PC-3 (cell line): Measurements from ENCODE around the gene SPATS2. TPM values are rescaled to one million over a fixed set of nuclear protein-coding genes. Genes with fewer than 3 reads are reported as not detected.

Experiments used
- ATAC-seq: fragments of 200-7000 bp; cut with Tn5 transposase; 2 replicates; pipeline ENCODE4 v1.9.1; 2020; ENCODE audit warnings: mild to moderate bottlenecking, moderate library complexity
- BruUV-seq: library from RNA; stranded (reverse); fragments of 400-500 nt; replicated peaks from 2 replicates; lab custom pipeline; 2021; lab: Mats Ljungman, UMichigan
- CTCF ChIA-PET: fragments of 300-600 bp; sonication (Branson Sonifier 250); formaldehyde crosslinking; loops from one replicate; lab custom pipeline; 2022; ENCODE audit warnings: antibody characterized with exemption; lab: Charles Lee
- POLR2A ChIA-PET: fragments of 300-600 bp; sonication (Branson Sonifier 250); formaldehyde crosslinking; loops from one replicate; lab custom pipeline; 2022; ENCODE audit warnings: antibody characterized with exemption; ENCODE audit not compliant: unreplicated experiment; lab: Charles Lee
- DNase-seq: peaks from one replicate; pipeline ENCODE4 v3.0.0-alpha.2; 2015
- H2AFZ ChIP-seq: fragments of 300-600 bp; sonication (generic); 2 replicates; pipeline ENCODE4 v1.6.0; 2016; ENCODE audit warnings: antibody characterized with exemption, low read length
- H3F3A ChIP-seq: fragments of 300-600 bp; sonication (generic); one replicate; pipeline ENCODE4 v1.6.0; 2017; ENCODE audit warnings: antibody characterized with exemption, low read length, control low read depth, mild to moderate bottlenecking; ENCODE audit not compliant: unreplicated experiment
- H3K27ac ChIP-seq: fragments of 300-600 bp; sonication (generic); 2 replicates; pipeline ENCODE4 v1.5.1; 2016; ENCODE audit warnings: mild to moderate bottlenecking, low read length
- H3K27me3 ChIP-seq: fragments of 300-600 bp; sonication (generic); 2 replicates; pipeline ENCODE4 v1.6.1; 2016; ENCODE audit warnings: low read length, mixed read lengths
- H3K36me3 ChIP-seq: fragments of 300-600 bp; sonication (generic); 2 replicates; pipeline ENCODE4 v1.6.1; 2016; ENCODE audit warnings: low read depth, mixed run types, low read length, mixed read lengths
- H3K4me1 ChIP-seq: fragments of 300-600 bp; sonication (generic); 2 replicates; pipeline ENCODE4 v1.5.1; 2016; ENCODE audit warnings: low read length; ENCODE audit not compliant: insufficient read depth
- H3K4me2 ChIP-seq: fragments of 300-600 bp; sonication (generic); 2 replicates; pipeline ENCODE4 v1.6.0; 2016; ENCODE audit warnings: low read length
- H3K4me3 ChIP-seq: fragments of 300-600 bp; sonication (generic); 2 replicates; pipeline ENCODE4 v1.5.1; 2016; ENCODE audit warnings: mild to moderate bottlenecking, low read length, mixed read lengths
- H3K79me2 ChIP-seq: fragments of 300-600 bp; sonication (generic); 2 replicates; pipeline ENCODE4 v1.6.1; 2017; ENCODE audit warnings: low read length, mixed read lengths
- H3K9ac ChIP-seq: fragments of 300-600 bp; sonication (generic); 2 replicates; pipeline ENCODE4 v1.6.0; 2016; ENCODE audit warnings: mild to moderate bottlenecking, low read length
- H3K9me2 ChIP-seq: fragments of 300-600 bp; sonication (generic); replicated peaks from 2 replicates; pipeline ENCODE4 v1.6.1; 2016; ENCODE audit warnings: mixed run types, low read length, mixed read lengths
- H3K9me3 ChIP-seq: fragments of 300-600 bp; sonication (generic); 2 replicates; pipeline ENCODE4 v1.6.1; 2016; ENCODE audit warnings: low read length, mixed read lengths
- H4K20me1 ChIP-seq: fragments of 300-600 bp; sonication (generic); 2 replicates; pipeline ENCODE4 v1.6.1; 2016; ENCODE audit warnings: low read length, mixed read lengths
- EZH2 ChIP-seq: fragments of 300-600 bp; sonication (generic); IDR thresholded peaks from one replicate; pipeline ENCODE4 v1.6.1; 2017; ENCODE audit warnings: antibody characterized with exemption, mild to moderate bottlenecking, low read length; ENCODE audit not compliant: unreplicated experiment
- EZH2phosphoT487 ChIP-seq: fragments of 300-600 bp; sonication (generic); IDR thresholded peaks from 2 replicates; pipeline ENCODE4 v1.6.1; 2018; ENCODE audit warnings: mild to moderate bottlenecking, antibody characterized with exemption, low read length, borderline replicate concordance
- intact Hi-C: fragments of 100-400 bp; cut with micrococcal nuclease; formaldehyde crosslinking; loops from 2 replicates; pipeline ENCODE4 v1.9.0; 2023
- total RNA-seq: library from RNA; depleted of rRNA; stranded (reverse); fragments of >200 nt; gene quantifications from 2 replicates; pipeline ENCODE4 v1.2.3, GENCODE V29; 2014
- TF ChIP-seq, protein P1 (sequence below): fragments of 300-600 bp; sonication (generic); conservative IDR thresholded peaks from 2 replicates; pipeline ENCODE4 v1.5.1; 2017; ENCODE audit warnings: antibody characterized with exemption, low read depth, mild to moderate bottlenecking, low read length

Gene SPATS2
- total RNA-seq, 1 experiment from 2014 or later: 27.0 TPM

DNA sequence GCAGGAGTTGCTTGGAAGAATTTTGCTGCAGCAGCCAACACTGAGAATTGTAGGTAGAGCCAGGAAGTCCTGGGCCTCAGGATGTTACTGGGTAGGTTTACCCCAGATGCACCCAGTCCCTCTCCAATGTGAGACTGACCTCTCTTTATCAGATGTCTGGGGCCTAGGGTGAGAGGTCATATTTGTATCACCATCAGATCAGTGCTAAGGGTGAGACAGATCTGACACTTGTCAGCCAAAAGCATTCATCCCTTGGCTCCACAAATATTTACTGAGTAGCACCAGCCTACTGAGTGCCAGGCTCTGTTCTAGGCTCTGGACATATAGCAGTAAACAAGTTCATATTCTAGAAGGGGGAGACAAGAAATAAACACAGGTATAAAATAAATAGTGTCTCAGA lies 39.9 kb upstream of the SPATS2 start:
- no peak overlapping the region for H3K4me3 ChIP-seq
- H3K9ac ChIP-seq: no peak overlapping the region
- peaks cover 19% of the 10 kb centered on the region for H3K79me2 ChIP-seq
- POLR2A ChIA-PET: no interaction called here
- peaks cover 28% of the 10 kb centered on the region for H3K36me3 ChIP-seq
- no peak overlapping the region for H3K27ac ChIP-seq
- H3F3A ChIP-seq: no peaks in the 10 kb centered on the region
- no peaks in the 10 kb centered on the region for H4K20me1 ChIP-seq
- no peaks in the 10 kb centered on the region for H3K9me2 ChIP-seq
- H3K4me2 ChIP-seq: no peak overlapping the region
- DNase-seq (no peak), ATAC-seq (no peak)
- intact Hi-C loops: no loop called here
- TF ChIP-seq EZH2: no peak
- no peak for TF ChIP-seq EZH2phosphoT487
- TF ChIP-seq, protein P1, sequence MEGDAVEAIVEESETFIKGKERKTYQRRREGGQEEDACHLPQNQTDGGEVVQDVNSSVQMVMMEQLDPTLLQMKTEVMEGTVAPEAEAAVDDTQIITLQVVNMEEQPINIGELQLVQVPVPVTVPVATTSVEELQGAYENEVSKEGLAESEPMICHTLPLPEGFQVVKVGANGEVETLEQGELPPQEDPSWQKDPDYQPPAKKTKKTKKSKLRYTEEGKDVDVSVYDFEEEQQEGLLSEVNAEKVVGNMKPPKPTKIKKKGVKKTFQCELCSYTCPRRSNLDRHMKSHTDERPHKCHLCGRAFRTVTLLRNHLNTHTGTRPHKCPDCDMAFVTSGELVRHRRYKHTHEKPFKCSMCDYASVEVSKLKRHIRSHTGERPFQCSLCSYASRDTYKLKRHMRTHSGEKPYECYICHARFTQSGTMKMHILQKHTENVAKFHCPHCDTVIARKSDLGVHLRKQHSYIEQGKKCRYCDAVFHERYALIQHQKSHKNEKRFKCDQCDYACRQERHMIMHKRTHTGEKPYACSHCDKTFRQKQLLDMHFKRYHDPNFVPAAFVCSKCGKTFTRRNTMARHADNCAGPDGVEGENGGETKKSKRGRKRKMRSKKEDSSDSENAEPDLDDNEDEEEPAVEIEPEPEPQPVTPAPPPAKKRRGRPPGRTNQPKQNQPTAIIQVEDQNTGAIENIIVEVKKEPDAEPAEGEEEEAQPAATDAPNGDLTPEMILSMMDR: no peak
- CTCF ChIA-PET: no interaction called here
- no TSS peak for BruUV-seq
- no peaks in the 10 kb centered on the region for H3K27me3 ChIP-seq
- H3K9me3 ChIP-seq: no peaks in the 10 kb centered on the region
- H2AFZ ChIP-seq: no peak overlapping the region
- peaks cover 5% of the 10 kb centered on the region; the same call in 1 of the 2 replicates for H3K4me1 ChIP-seq

DNA sequence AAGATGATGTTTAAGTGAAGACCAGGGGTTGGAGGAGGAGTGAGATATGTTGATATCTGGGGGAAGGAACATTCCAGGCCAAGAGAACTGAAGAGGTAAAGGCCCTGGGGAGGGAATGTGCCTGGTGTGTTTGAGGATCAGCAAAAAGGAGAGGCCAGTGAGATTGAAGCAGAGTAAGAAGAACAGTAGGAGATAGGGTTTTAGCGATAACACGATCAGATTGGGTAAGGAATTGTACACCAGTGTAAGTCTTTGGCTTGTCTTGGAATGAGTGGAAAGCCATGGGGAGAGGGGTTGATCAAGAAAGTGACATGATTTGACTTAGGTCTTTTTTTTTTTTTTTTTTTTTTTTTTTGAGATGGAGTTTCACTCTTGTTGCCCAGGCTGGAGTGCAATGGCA lies 39.4 kb upstream of the SPATS2 start:
- ATAC-seq: no peak
- Histone ChIP-seq H3K27me3 (no peaks in the 10 kb centered on the region), H3K27ac (no peak overlapping the region), H3F3A (no peaks in the 10 kb centered on the region), H3K79me2 (peaks cover 19% of the 10 kb centered on the region), H3K4me2 (no peak overlapping the region), H3K9ac (no peak overlapping the region), H3K4me3 (no peak overlapping the region), H3K36me3 (peaks cover 28% of the 10 kb centered on the region), H3K4me1 (peaks cover 4% of the 10 kb centered on the region; the same call in 1 of the 2 replicates), H3K9me2 (no peaks in the 10 kb centered on the region), H3K9me3 (no peaks in the 10 kb centered on the region), H4K20me1 (no peaks in the 10 kb centered on the region), H2AFZ (no peak overlapping the region)
- ChIA-PET CTCF (no interaction called here), POLR2A (no interaction called here)
- DNase-seq: no peak
- intact Hi-C loops: no loop called here
- TF ChIP-seq EZH2 (no peak), EZH2phosphoT487 (no peak)
- TF ChIP-seq, protein P1: no peak
- BruUV-seq: no TSS peak

DNA sequence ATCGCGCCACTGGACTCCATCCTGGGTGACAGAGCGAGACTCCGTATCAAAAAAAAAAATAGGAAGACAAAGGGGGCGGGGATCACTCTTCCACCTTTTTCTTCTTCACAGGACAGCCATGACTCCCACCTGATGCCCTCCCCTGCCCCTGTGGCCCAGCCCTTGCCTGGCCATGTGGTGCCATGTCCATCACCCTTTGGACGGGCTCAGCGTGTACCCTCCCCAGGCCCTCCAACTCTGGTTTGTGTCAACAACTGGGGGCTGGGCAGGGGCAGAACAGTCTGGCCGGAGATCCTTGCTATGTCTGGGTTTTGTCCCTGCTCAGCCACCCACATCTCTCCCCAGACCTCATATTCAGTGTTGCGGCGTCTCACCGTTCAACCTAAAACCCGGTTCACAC lies 38.4 kb upstream of the SPATS2 start:
- ATAC-seq: no peak
- CTCF ChIA-PET: no interaction called here

More for the DNA sequence above, 38.4 kb upstream of the SPATS2 start:
- Histone ChIP-seq H2AFZ (no peak overlapping the region), H3F3A (no peaks in the 10 kb centered on the region), H3K9ac (no peak overlapping the region), H3K9me3 (no peaks in the 10 kb centered on the region), H3K27ac (no peak overlapping the region), H3K79me2 (peaks cover 12% of the 10 kb centered on the region), H4K20me1 (no peaks in the 10 kb centered on the region), H3K9me2 (no peaks in the 10 kb centered on the region), H3K4me2 (no peak overlapping the region), H3K4me1 (peaks cover 4% of the 10 kb centered on the region; the same call in 1 of the 2 replicates), H3K4me3 (no peak overlapping the region), H3K27me3 (no peaks in the 10 kb centered on the region), H3K36me3 (peaks cover 28% of the 10 kb centered on the region)
- no peak for DNase-seq
- intact Hi-C loops: no loop called here
- POLR2A ChIA-PET: no interaction called here
- no TSS peak for BruUV-seq
- no peak for TF ChIP-seq EZH2
- TF ChIP-seq EZH2phosphoT487: no peak
- TF ChIP-seq, protein P1: no peak
